ENCODE measurements around the gene GRB14. TPM values are rescaled to one million over a fixed set of nuclear protein-coding genes. Genes with fewer than 3 reads are reported as not detected.

GRB14 gene
- total and polyA plus RNA-seq, 2 of the 13 experiments (the other 11 are each of a cell fraction or from before 2014, with no cell fraction given), result 4.6 to 5.8 TPM

DNA sequence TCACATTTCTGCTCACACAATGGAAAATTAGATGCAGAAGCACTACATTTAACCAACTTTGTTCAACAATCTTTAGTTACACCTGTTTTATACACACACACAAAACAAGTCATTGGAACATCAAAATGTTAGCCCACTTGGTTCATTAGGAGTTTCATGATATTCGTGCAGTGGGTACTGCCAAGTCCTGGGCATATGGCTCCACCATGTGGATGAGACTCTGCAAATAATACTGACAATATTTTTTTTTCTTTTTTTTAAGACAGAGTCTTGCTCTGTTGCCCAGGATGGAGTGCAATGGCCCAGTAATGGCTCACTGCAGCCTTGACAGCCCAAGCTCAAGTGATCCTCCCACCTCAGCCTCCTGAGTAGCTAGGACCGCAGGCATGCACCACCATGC lies 34.5 kb upstream of the GRB14 start (continued):
- TF ChIP-seq, protein P1, sequence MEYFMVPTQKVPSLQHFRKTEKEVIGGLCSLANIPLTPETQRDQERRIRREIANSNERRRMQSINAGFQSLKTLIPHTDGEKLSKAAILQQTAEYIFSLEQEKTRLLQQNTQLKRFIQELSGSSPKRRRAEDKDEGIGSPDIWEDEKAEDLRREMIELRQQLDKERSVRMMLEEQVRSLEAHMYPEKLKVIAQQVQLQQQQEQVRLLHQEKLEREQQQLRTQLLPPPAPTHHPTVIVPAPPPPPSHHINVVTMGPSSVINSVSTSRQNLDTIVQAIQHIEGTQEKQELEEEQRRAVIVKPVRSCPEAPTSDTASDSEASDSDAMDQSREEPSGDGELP (IDR thresholded peaks at IDR 0.05; ENCODE audit: borderline replicate concordance, low read depth), result no peak
- no peak for TF ChIP-seq SP4 (CRISPR knock-in tag; IDR thresholded peaks at IDR 0.05)

DNA sequence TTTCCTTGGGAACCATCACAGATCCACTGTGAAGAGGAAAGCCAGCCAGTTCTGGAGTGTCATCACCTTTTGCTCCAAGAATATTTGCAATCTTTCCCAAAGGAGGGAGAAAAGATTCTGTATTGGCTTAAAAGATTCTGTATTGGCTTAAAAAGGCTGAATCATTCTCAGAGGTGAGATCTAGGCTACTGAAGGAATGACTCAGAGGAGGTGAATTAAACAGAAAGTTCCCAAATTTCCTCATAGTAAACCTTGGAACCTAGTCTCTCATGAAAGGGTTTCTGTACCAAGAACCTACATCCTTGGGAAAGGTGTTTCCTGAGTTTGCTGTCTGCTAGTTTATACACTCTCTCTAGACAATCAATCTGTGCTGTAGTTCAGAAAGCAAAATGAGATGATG lies 34.1 kb upstream of the GRB14 start:
- intact Hi-C loops (cut with micrococcal nuclease; ENCODE audit: unreplicated experiment), result no loop called here
- no peak for ATAC-seq
- no peak overlapping the region for H2AFZ ChIP-seq (ENCODE audit: low read length)
- TF ChIP-seq RFXAP (CRISPR knock-in tag; IDR thresholded peaks at IDR 0.05; ENCODE audit: borderline replicate concordance), result no peak
- no peak for TF ChIP-seq MBNL3 (CRISPR knock-in tag; conservative IDR thresholded peaks at IDR 0.05)
- TF ChIP-seq PITX1 (CRISPR knock-in tag; IDR thresholded peaks at IDR 0.05), result no peak
- TF ChIP-seq, protein P2, sequence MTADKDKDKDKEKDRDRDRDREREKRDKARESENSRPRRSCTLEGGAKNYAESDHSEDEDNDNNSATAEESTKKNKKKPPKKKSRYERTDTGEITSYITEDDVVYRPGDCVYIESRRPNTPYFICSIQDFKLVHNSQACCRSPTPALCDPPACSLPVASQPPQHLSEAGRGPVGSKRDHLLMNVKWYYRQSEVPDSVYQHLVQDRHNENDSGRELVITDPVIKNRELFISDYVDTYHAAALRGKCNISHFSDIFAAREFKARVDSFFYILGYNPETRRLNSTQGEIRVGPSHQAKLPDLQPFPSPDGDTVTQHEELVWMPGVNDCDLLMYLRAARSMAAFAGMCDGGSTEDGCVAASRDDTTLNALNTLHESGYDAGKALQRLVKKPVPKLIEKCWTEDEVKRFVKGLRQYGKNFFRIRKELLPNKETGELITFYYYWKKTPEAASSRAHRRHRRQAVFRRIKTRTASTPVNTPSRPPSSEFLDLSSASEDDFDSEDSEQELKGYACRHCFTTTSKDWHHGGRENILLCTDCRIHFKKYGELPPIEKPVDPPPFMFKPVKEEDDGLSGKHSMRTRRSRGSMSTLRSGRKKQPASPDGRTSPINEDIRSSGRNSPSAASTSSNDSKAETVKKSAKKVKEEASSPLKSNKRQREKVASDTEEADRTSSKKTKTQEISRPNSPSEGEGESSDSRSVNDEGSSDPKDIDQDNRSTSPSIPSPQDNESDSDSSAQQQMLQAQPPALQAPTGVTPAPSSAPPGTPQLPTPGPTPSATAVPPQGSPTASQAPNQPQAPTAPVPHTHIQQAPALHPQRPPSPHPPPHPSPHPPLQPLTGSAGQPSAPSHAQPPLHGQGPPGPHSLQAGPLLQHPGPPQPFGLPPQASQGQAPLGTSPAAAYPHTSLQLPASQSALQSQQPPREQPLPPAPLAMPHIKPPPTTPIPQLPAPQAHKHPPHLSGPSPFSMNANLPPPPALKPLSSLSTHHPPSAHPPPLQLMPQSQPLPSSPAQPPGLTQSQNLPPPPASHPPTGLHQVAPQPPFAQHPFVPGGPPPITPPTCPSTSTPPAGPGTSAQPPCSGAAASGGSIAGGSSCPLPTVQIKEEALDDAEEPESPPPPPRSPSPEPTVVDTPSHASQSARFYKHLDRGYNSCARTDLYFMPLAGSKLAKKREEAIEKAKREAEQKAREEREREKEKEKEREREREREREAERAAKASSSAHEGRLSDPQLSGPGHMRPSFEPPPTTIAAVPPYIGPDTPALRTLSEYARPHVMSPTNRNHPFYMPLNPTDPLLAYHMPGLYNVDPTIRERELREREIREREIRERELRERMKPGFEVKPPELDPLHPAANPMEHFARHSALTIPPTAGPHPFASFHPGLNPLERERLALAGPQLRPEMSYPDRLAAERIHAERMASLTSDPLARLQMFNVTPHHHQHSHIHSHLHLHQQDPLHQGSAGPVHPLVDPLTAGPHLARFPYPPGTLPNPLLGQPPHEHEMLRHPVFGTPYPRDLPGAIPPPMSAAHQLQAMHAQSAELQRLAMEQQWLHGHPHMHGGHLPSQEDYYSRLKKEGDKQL (CRISPR knock-in tag; IDR thresholded peaks at IDR 0.05; ENCODE audit: low read depth), result no peak
- no peak for TF ChIP-seq POGZ (CRISPR knock-in tag; IDR thresholded peaks at IDR 0.05)
- TF ChIP-seq, protein P3, sequence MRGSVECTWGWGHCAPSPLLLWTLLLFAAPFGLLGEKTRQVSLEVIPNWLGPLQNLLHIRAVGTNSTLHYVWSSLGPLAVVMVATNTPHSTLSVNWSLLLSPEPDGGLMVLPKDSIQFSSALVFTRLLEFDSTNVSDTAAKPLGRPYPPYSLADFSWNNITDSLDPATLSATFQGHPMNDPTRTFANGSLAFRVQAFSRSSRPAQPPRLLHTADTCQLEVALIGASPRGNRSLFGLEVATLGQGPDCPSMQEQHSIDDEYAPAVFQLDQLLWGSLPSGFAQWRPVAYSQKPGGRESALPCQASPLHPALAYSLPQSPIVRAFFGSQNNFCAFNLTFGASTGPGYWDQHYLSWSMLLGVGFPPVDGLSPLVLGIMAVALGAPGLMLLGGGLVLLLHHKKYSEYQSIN (CRISPR knock-in tag; IDR thresholded peaks at IDR 0.05; ENCODE audit: borderline replicate concordance), result no peak
- TF ChIP-seq ZNF121 (CRISPR knock-in tag; IDR thresholded peaks at IDR 0.05), result no peak
- no peak for TF ChIP-seq TOE1 (CRISPR knock-in tag; IDR thresholded peaks at IDR 0.05)
- TF ChIP-seq GZF1 (CRISPR knock-in tag; IDR thresholded peaks at IDR 0.05), result no peak
- TF ChIP-seq ZNF879 (CRISPR knock-in tag; IDR thresholded peaks at IDR 0.05), result no peak
- no peak for TF ChIP-seq ZBTB20 (CRISPR knock-in tag; IDR thresholded peaks at IDR 0.05; ENCODE audit: borderline replicate concordance, low read depth)
- TF ChIP-seq ETV5 (CRISPR knock-in tag; IDR thresholded peaks at IDR 0.05; ENCODE audit: borderline replicate concordance), result no peak

More for the DNA sequence above, 34.1 kb upstream of the GRB14 start:
- Histone ChIP-seq H3K4me3 (replicated peaks in 1 of 3; ENCODE audit: insufficient read depth in 1 of 3, low read depth in 2 of 3, low read length in 3 of 3) (no peak overlapping the region), H3K9me3 (ENCODE audit: low read length) (peaks cover 10% of the 10 kb centered on the region), H3K36me3 (replicated peaks in 1 of 2; ENCODE audit: control insufficient read depth in 1 of 2, insufficient read depth in 2 of 2, low read length in 2 of 2) (no peaks in the 10 kb centered on the region), H3K9ac (ENCODE audit: insufficient read depth, low read depth, low read length) (no peak overlapping the region), H3K27ac (ENCODE audit: extremely low read length, insufficient read depth, low read length) (no peak overlapping the region), H3K4me2 (ENCODE audit: low read depth, low read length) (no peak overlapping the region), H3K79me2 (ENCODE audit: insufficient read depth, low read length) (no peaks in the 10 kb centered on the region), H4K20me1 (ENCODE audit: insufficient read depth, low read length) (no peaks in the 10 kb centered on the region), H3K4me1 (ENCODE audit: insufficient read depth, low read length) (no peaks in the 10 kb centered on the region), H3K27me3 (ENCODE audit: control insufficient read depth in 1 of 2, insufficient read depth in 2 of 2, low read length in 2 of 2) (no peaks in the 10 kb centered on the region)
- DNase-seq (ENCODE audit: low spot score) (no peak), FAIRE-seq (no peak)
- ChIA-PET POLR2A (no interaction called here), CTCF (ENCODE audit: low intra/inter-chr PET ratio, low total read pairs) (no interaction called here)
- in situ Hi-C loops (cut with HindIII; ENCODE audit: extremely low pct_ligation_motif_present, low pct_unique_long_range_greater_than_20kb), result no loop called here
- BruUV-seq (replicated peaks), result no TSS peak
